ENCODE results near the gene ADAMTS10. TPM values are rescaled to one million over a fixed set of nuclear protein-coding genes. Genes with fewer than 3 reads are reported as not detected.
"Not testable (repeated sequence)": the region's sequence is repeated elsewhere in the genome, so short reads cannot be mapped to it uniquely, and the experiment has no call there.

Gene ADAMTS10
- total RNA-seq, 1 donor from 2014 or later = 19.0 TPM

DNA sequence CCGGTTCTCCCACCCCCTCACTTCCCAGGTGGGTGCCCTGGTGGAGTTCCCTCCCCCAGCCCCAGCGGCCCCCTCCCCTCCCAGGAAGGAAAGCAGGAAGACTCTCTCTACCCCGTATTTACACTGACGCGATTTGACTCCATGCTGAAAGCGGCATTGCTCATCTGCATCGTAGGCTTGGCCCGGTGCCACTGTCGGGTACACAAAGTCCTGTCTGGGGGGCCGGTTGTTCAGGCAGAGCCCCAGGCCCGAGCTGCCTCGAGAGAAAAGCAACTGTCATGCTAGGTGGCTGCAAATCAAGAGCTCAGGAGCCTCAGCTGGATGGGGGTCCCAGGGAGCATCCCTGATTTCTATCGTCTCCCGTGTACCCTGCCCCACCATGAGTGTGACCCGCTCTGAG is 14.9 kb downstream of the ADAMTS10 start:
- DNase-seq (ENCODE audit: low spot score) = no peak

DNA sequence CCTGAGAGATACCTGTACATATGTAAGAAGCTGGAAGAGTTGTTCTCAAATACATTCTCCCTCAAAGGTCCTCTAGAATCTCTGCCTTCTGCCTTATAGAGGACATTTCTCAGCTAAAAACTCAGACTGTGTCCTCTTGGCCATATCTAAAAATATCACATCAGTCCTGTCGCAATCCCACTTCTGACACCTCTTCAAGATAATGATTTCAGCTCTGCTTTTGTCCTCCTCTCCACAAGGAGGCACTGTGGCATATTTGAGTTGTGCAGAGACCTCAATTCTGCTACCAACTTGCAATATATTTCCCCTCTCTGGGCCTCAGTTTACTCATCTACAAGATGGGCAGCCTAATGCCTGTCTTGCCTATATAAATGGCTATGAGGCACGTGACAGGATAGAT is 16.6 kb downstream of the ADAMTS10 start:
- no peak for DNase-seq (ENCODE audit: low spot score)

DNA sequence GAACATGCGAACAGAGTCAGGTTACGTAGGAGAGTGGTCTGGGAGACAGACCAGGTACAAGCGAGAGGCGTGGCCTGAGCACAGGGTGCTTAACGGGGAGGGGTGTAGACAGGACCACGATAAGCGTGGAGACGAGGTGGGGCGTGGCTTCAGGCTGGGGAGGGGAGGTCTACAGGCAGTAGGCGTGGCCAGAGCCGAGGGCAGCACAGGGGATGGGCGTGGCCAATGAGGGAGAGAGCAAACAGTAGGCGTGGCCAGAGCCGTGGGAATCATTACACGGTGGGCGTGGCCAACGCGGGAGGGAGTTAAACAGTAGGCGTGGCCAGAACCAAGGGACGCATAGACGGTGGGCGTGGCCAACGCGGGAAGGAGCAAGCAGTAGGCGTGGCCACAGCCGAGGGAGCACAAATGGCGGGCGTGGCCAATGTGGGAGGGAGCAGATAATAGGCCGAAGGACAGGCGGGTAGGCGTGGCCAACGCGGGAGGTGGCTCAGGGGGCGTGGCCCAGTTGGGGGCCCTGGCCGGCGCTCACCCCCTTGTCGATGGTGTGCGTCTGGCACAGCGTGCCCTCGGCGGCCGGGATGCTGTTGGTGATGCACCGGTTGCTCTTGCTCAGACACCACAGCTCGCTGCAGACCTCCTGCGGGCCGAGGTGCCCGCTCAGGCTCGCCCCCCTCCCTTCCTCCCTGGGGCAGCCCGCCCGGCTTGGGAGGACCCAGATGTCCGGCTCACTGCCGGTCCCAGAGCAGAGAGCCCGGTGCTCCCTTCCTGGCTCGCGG is 18.1 kb downstream of the ADAMTS10 start:
- DNase-seq (ENCODE audit: low spot score) = peak; percentile 97

DNA sequence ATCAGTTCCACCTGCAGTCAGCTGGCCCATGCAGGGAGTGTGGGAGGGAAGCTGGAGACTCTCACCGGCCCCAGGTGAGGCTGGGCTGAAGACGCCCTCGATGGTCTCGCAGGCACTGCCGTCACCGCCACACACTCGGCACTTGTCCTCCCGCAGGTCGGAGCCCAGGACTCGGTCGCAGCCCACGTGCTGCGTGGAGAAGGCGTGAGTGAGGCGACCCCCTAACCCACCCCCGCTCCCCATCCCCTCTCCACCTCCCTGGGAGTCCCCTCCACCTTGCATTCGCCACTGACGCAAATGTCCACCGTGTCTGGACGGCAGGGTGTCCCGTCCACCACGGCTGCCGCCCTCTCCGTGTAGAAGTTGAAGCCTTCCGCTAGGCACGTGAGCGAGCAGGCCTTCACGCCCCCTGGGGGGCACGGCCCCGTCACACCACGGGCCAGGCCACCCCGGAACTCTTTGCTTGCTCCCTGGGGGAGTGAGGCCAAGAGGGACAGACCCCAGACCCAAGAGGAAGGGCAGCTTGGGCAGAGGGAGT is 21.3 kb downstream of the ADAMTS10 start:
- DNase-seq (ENCODE audit: low spot score) = no peak

DNA sequence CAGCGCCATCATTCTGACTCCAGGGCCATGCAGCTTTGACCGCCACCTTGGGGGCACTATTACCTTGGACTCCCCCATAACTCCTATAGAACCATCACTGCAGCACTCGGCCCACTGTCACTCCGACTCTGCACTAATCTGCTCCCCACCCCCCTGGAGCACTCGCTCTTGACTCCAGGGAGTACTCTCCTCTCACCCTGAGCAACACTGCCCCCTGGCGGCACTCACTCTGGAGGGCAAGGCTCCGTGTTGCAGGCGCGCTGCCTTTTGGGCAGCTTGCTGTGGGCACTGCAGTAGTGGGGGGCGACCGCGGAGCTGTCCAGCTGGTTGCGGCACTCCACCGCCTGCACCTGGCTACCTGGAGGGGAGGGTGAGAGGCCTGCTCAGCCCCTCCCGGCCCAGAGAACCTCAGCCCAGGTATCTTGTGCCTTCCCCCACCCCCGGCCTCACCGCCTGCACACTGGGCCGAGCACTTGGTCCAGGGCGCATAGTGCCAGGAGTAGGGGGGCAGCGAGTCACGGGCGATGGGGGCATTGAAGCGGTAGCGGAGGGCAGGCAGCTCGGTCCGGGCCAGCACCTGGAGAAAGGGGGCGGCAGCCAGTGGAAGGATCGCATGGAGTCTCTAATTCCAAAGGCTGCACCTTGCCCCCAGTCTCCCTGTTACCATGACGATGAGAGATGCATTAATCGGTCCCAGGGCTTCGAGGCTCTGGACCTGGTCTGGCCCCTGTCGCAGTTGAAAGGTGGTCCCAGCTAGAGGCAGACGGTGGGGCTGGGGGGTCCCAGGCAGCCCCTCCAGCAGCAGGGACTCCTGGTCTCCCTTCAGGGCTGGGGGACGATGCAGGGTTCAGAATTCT is 24.4 kb downstream of the ADAMTS10 start:
- no peak for DNase-seq (ENCODE audit: low spot score)

DNA sequence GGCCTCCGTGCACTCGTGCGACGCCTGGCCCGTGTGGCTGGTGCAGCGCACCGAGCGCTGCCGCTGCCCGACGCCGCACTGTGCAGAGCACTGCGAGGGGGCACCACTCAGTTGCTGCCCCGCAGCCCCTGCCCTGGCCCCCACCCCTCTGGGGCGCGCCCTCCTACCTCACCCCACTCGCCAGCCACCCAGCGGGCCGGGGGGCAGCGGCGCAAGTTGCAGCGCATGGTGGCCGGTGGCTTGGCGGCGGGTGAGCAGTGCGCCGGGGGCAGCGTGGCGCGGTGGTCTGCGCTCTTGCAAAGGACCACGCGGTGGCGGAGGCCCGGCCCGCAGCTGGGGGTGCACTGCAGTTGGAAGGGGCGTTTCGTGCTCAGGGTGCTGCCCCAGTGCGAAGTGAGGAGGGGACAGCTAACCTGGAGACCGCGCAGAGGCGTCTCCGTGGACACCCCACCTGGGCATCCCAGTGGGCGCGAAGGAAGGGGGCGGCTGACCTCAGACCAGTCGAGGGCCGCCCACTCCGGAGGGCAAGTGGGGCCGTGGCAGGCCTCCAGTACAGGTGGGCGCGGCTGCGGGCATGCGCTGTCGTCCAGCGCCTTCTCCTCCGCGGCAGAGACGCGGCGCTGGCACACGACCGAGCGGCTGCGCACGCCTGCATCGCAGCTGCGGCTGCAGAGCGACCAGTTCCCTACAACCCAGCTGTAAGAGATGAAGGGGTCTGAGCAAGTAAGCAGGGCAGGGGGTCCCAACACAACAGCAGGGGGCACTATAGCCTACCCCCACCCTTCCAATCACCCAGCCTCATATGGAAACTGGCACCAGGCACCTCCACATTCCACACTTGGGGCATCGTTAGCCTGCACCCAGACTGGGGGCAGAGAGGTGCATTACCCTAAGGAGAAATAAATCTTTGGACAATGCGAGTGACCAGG is 25.3 kb downstream of the ADAMTS10 start:
- DNase-seq (ENCODE audit: low spot score) = no peak

DNA sequence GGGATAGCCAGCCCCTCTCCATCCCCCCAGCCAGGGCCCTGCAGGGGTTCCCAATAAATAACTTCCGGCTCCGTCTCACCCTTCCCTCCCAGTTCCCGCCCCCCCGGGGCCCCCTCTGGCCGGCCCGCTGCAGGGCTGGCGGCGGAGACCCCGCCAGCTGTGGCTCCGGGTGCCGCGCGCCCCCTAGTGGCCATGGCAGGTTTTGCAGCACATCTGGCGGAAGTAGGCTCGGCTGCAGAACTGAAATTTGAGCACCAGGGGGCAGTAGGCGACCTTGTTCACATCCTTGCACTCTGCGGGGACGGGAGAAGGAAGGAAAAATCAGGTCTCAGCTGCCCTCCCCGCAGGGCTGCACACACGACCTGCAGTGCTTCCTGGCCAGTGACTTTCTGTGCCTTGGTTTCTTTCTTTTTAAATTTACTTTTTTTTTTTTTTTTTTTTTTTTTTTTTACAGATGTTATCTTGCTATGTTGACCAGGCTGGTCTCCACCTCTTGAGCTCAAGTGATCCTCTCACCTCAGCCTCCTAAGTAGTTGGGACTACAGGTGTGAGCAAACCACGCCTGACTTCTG is 29.7 kb downstream of the ADAMTS10 start:
- DNase-seq (ENCODE audit: low spot score) = peak; percentile 93

DNA sequence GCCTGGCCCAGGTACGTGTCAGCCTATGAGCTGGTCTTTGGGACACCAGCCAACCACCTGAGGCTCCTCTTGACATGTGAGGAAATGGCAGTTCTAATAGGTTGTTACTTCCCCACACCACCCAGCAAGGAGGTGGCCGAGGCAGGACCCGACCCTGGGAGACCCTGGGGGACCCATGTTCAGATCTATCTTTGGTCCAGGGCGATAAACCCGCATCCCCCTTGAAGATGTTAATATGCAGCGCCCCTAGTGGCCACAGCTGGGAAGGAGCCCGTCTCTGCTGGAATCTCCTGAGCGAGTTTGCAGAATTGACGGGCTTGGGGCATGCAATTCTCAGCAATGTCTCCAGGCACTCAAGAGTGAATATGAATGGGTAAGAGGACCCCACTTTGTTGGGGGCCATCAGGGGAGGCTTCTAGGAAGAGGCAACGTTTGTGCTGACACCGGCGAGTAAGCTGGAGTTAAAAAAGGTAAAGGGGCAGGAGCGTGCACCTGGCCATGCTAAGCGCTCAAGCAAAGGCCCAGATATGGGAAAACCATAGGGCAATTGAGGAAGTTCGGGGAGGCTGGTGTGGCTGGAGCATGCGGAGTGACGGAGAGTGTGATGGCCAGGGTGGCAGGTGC is 31.8 kb downstream of the ADAMTS10 start:
- no peak for DNase-seq (ENCODE audit: low spot score)

DNA sequence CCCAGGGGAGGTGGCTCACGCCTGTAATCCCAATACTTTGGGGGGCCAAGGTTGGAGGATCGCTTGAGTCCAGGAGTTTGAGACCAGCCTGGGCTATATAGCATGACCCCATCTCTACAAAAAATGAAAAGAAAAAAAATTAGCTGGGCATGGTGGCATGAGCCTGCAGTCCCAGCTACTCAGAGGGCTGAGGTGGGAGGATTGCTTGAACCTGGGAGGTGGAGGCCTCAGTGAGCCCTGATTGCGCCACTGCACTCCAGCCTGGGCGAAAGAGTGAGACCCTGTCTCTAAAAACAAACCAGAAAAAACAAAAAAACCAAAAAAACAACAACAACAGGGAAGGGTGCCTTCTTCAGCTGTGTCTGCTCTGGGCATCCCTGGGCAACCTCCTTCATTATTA is 32.8 kb downstream of the ADAMTS10 start:
- DNase-seq (ENCODE audit: low spot score) = no peak

DNA sequence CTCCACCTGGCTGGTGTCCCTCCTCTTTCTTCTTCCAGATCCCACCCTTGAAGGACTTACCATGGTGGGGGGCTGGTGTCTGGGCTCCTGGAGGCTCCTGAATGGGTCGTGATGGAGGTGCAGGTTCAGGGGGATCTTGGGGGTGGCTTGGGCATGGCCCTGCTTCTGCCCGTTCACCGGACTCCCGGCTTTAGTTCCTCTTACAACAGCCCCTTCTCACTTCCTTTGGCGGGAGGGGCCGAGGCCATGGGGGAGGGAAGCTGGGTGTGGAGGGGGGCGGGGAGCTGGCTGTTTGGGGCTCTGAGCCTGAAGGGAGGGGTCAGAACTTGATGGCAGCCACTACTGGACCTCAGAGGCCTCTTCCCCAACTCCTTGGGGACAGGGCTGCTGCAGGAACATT is 33.3 kb downstream of the ADAMTS10 start, which contains the start of gene MYO1F:
MYO1F (minus strand) TSS at position 196 of the 400 bp plus-strand sequence; CDS start at position 63, 133 bp downstream.
- DNase-seq (ENCODE audit: low spot score) = no peak

DNA sequence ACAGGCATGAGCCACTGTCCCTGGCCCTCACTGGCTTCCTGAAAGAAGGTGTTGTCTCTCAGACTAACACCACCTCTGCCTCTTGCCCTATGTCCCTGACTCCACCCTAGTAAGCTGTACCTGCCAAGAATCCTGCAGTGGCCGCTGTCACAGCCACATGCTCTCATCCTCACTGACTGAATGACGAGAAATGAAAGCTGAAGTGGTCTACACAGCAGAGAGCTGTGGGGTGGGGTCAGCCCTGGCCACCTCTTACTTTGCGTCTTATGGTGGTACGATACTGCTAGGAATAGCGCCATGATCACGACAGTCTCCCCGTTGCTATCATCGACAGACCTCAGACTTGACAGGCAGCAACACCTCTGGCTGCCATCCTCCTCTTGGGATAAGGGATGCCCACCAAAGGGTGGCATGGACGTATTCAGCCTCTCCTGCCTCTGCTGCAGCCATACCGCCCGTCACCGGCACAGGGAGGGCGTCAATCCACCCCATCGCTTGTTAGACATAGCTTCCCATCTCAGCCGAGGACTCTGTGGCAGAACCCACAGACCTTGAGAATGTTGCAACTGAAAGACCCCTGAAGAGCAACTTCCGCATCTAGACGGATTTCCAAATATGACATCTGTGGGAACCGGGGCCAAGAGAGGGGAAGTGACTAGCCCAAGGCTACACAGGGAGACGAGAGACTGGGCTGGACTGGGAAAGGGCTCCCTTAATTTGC is 34.1 kb downstream of the ADAMTS10 start:
- no peak for DNase-seq (ENCODE audit: low spot score)

DNA sequence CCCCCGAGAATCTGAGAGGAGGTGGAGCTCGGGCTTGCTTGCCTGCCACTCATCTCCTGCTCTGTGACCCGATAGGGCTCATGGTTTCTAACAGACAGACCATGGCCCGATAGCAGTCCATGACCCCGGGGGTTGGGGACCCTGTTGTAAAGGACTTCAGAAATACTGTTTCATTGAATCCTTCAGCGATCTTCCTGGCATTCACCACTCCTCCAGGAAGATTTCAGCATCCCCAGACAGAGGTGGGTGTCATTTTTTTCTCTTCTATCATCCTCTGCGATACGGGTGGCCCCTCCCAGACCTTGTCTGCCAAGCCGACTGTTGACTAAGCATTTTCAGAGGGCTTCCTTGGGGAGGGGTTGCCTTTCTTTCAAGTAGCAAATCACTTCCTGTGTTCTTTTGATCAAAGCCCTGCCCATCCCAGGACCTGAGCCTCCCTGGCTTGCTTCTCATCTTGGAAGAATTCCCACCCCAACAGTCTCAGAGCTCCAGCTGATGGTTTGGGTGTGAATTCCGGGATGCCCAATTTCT is 35.0 kb downstream of the ADAMTS10 start:
- no peak for DNase-seq (ENCODE audit: low spot score)

DNA sequence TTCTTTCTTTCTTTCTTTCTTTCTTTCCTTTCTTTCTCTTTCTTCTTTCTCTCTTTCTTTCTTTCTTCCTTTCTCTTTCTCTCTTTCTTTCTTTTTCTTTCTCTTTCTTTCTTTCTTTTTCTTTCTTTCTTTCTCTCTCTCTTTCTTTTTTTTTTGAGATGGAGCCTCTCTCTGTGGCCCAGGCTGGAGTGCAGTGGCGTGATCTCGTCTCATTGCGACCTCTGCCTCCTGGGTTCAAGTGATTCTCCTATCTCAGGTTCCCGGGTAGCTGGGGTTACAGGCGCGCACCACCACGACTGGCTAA is 35.9 kb downstream of the ADAMTS10 start:
- DNase-seq (ENCODE audit: low spot score) = not testable (repeated sequence)

DNA sequence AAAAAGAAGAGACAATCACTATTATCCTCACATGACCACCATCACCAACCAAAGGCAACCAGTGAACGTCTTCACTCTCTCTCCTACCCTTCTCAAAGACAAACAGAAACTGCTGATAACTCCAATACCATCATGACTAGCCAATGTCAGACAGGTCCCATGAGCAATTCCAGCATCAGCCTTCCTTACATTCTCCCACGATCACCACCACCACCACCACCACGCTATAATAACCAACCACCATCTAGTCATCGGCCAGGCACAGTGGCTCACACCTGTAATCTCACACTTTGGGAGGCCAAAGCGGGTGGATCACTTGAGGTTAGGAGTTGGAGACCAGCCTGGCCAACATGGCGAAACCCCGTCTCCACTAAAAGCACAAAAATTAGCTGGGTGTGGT is 37.2 kb downstream of the ADAMTS10 start:
- DNase-seq (ENCODE audit: low spot score) = no peak

DNA sequence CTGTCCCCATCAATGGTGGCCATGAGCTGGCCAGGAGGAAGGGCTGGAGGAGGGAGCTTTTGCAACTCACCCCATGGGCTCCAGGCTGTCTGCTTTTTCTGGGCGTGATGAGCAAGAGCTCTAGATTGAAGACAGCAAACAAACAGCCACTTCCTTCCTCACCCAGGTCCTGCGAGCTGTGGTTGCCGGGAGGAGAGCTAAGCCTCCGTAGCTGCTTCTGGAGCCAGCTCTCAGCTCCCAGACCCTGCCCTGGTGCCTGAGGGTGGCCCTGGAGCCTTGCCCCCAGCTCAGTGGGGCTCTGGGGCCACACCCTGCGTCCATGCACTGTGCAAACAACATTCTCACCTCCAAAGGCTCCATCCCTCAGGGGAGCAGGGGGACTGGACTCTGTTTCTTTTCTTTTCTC is 39.5 kb downstream of the ADAMTS10 start:
- DNase-seq (ENCODE audit: low spot score) = no peak

DNA sequence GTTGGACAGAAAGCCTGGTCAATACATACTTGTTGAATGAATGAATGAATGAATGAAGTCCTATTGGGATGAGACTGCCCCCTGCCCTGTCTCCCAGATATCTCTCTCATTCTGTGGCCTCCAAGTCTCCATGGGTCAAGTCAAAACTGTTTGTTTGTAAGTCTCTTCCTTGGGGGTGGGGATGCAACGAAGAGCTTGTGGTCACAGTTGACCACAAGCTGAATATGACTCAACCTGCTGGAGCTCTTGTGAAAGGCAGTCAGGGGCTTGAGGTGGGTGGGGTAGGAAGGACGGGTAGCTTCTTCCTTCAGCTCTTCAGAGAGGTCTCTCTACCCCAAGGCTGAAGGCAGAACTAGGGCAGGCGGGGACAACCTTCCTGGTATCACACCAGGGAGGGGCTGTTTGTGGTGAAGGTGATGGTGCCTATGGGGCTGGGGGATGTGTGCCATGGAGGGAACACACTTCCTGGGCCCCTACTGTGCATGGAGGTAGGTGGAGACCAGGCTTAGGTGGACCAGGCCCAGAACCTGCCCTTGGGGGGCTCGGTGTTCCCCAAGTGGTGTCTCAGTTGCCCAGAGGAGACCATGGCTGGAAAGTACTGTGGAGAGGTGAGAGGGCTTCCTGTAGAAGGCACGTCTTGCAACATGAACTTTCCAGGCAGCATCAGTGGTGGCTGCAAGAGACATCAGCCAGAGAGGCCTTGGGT is 41.3 kb downstream of the ADAMTS10 start:
- DNase-seq (ENCODE audit: low spot score) = no peak

DNA sequence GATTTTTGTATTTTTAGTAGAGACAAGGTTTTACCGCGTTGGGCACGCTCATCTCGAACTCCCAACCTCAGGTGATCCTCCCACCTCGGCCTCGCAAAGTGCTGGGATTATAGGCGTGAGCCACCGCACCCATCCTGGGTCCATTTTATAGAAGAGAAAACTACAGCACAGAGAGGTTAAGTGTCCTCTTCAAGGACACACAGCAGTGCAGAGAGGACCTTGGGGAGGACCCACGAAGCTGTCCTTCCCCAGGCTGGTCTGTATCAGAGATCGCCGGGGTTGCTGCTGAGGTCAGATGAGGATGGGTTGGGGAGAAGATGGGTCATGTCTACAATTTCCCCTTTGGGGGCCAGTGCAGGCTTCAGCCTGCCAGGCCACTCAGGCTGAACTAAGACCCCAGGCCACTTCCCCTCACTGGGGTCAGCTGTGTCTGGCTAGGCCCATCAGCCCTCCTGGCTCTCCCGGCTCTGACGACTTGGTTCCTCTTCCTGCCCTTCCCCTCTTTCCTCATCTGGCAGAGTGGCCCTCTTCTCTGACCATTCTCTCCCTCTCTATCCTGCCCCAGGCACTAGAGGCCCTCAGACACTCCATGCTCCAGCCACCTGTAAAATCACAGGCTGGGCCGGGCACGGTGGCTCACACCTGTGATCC is 42.9 kb downstream of the ADAMTS10 start:
- DNase-seq (ENCODE audit: low spot score) = no peak

DNA sequence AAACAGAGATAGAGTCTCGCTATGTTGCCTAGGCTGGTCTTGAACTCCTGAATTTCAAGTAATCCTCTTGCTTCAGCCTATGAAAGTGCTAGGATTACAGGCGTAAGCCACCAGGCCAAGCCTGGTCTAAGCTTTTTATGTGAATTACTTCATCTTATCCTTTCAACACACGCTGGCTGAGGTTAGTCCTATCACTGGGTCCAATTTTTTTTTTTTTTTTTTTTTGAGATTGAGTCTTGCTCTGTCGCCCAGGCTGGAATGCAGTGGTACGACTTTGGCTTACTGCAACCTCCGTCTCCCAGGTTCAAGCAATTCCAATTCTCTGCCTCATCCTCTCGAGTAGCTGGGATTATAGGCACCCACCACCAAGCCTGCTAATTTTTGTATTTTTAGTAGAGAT is 43.7 kb downstream of the ADAMTS10 start:
- no peak for DNase-seq (ENCODE audit: low spot score)
